ENCODE measurements around the gene TRIM65. TPM values are rescaled to one million over a fixed set of nuclear protein-coding genes. Genes with fewer than 3 reads are reported as not detected.

The TRIM65 gene
- total and polyA plus RNA-seq, 2 of the 13 experiments (the other 11 are each of a cell fraction or from before 2014, with no cell fraction given) = 10.3 to 22.4 TPM

GRCh38 chr17:75892556-75893224, 4.1 kb downstream of the TRIM65 start (continued):
- TF ChIP-seq HNF1A (IDR thresholded peaks at IDR 0.05; ENCODE audit: low read depth) = no peak
- TF ChIP-seq HNF1A (CRISPR knock-in tag; IDR thresholded peaks at IDR 0.05; ENCODE audit: borderline replicate concordance) = peak; percentile 29; the same call in 1 of the 2 replicates
- TF ChIP-seq HMG20A (CRISPR knock-in tag; IDR thresholded peaks at IDR 0.05; ENCODE audit: borderline replicate concordance) = no peak
- TF ChIP-seq E2F1 (CRISPR knock-in tag; IDR thresholded peaks at IDR 0.05) = no peak
- TF ChIP-seq ZBTB4 (CRISPR knock-in tag; IDR thresholded peaks at IDR 0.05; ENCODE audit: borderline replicate concordance) = 0 out of 2 replicates have a peak, but pooled peaks have one; percentile 28
- TF ChIP-seq CCDC6 (CRISPR knock-in tag; IDR thresholded peaks at IDR 0.05) = 0 out of 2 replicates have a peak, but pooled peaks have one; percentile 81
- TF ChIP-seq HNRNPL (IDR thresholded peaks at IDR 0.05; ENCODE audit: low read depth, low read length) = peak; percentile 81; the same call in 1 of the 2 replicates
- no peak for TF ChIP-seq HNF4G (IDR thresholded peaks at IDR 0.05; ENCODE audit: borderline replicate concordance, low read depth, low read length)
- no peak for TF ChIP-seq HNF4G (CRISPR knock-in tag; IDR thresholded peaks at IDR 0.05; ENCODE audit: borderline replicate concordance, low read depth)
- 0 out of 2 replicates have a peak, but pooled peaks have one; percentile 19 for TF ChIP-seq ZNF296 (CRISPR knock-in tag; conservative IDR thresholded peaks at IDR 0.05)
- TF ChIP-seq ZNF746 (CRISPR knock-in tag; IDR thresholded peaks at IDR 0.05) = 0 out of 2 replicates have a peak, but pooled peaks have one; percentile 1

All from HepG2 (cell line).